Caki2 (cell line): ENCODE data around the gene SYNJ2. TPM values are rescaled to one million over a fixed set of nuclear protein-coding genes. Genes with fewer than 3 reads are reported as not detected.

Experiments
- DNase-seq: peaks from one replicate; pipeline ENCODE4 v3.0.0-alpha.2; 2015; ENCODE audit warnings: low read depth
- in situ Hi-C: cut with HindIII; loops from 2 replicates; pipeline ENCODE4 v1.10.0; 2016; ENCODE audit warnings: low sequenced_read_pairs, low pct_unique_long_range_greater_than_20kb, mixed read lengths
- total RNA-seq: library from RNA; depleted of rRNA; stranded (reverse); fragments of >200 nt; shearing (Covaris generic); gene quantifications from 2 replicates; pipeline ENCODE4 v1.2.3, GENCODE V29; 2014; ENCODE audit warnings: low replicate concordance

SYNJ2 gene
- total RNA-seq, 1 experiment from 2014 or later, result 21.3 TPM

DNA sequence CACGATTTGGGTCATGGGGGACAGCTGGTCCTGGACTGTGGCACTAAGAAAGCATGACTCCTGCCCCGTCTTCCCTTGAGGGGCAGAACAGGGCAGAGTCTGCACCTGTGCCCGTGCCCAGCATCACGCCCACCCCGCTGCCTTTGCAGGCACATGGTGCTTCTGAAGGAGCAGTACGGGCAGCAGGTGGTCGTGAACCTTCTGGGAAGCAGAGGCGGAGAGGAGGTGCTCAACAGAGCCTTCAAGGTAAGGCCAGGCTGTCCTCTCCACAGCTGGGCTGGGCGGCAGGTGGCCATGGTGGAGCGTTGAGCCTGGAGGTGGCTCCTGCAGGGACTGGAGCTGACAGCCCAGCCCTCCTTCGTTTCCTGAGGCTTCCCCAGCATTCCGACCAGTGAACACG, 77.4 kb downstream of the SYNJ2 start:
- in situ Hi-C loops, result no loop called here

DNA sequence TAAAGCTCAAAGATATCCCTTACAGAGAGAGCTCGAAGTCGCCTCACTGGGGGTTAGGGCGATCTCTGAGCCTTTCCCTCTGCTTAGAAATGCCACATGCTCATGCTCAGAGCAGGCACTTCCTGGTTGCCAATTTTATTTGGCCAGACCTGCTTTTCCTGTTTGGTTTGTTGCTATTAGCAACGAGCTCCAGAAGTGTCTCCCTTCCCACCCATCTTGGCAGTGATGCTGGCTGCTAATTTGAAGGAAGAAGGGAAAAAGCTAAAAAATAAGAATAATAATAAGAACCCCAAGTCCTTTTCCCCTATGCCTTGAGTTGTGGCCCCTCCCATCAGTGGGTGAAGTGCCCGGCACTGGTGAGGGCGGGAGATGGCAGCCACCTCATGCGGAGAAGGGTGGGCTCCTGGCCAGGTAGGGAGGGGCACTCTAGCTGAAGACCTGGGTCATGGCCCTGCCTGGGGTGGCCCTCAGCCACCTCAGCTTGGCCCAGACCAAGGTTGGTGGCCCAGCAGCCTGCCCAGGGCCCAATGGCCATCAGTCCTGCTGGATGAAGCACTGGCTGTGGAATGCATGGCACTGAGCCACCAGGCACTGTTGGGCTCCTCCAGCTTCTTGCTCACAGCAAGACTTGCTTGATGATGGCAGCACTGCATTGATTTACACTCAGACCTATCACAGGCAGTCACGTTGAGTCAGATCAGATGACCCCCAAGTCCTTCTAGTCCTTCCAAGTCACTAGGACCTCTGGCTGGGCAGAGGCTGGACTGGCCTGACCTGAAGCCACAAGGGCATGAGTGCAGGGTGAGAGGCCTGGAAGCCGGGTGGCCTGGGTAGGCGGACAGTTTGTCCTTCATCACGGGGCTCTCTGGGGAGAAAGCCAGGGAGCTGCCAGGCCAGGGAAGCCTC, 79.0 kb downstream of the SYNJ2 start:
- in situ Hi-C loops, result no loop called here
- peak; percentile 77 for DNase-seq

More for the DNA sequence above, 77.4 kb downstream of the SYNJ2 start:
- no peak for DNase-seq

DNA sequence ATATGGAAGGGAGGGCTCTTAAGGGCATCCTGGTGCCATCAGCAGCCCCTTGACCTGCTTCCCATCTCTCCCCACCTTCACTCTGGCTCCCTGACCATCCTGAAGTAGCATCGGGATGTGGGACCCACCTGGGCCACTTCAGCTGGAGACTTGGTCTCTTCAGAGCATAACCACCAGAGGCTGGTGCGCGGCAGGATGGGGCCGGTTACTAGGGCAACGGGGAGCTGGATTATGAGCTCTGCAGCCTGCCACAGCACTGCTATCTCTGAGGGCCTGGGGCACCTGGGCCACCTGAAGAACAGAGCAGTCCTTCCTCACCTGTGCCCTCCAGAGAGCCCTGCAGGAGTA, 79.7 kb downstream of the SYNJ2 start:
- no peak for DNase-seq
- in situ Hi-C loops, result no loop called here

DNA sequence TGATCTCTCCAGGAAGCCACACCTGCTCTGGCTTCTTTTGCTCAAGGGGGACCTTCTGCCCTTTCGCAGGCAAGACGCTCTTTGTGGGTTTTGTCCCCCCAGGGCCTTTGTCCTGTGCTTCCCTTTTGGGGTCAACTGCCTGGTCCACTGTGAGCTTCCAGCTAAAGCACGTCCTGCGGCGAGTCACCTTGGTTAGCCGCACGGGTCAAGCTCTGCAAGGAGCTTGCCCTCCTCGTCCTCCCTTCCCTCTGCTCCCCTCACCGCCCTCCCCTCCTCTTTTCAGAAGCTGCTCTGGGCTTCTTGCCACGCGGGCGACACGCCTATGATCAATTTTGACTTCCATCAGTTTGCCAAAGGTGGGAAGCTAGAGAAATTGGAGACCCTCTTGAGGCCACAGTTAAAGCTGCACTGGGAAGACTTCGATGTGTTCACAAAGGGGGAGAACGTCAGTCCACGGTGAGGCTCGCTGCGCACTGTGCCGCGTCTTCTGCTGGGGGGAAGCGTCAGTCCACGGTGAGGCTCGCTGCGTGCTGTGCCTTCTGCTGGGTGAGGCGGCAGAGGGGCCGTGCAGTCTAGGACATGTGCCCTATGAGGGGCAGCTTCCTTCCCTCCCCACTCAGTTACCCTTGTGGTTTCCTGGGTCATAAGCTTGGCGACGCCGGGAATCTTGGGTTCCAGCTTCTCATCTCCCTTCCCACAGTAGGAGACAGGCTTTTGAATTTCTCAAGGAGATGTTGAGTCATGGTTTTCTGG, 80.2 kb downstream of the SYNJ2 start:
- in situ Hi-C loops, result no loop called here
- no peak for DNase-seq

DNA sequence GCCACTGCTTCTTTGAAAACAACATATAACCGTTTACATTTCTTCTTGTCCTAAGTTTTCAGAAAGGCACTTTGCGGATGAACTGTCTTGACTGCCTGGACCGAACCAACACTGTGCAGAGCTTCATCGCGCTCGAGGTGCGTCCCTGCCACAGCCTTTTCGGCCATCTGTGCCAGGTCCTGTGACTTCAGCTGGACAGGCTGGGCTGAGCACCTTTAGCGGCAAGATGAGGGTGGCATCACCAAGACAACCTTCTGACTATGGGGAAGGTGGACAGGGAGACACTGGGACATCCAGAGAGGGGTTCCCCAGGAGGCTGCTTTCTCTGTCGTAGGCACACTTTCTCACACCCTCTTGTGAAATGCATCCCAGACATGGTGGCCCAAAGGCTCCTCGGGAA, 82.1 kb downstream of the SYNJ2 start:
- in situ Hi-C loops, result no loop called here
- DNase-seq, result no peak

DNA sequence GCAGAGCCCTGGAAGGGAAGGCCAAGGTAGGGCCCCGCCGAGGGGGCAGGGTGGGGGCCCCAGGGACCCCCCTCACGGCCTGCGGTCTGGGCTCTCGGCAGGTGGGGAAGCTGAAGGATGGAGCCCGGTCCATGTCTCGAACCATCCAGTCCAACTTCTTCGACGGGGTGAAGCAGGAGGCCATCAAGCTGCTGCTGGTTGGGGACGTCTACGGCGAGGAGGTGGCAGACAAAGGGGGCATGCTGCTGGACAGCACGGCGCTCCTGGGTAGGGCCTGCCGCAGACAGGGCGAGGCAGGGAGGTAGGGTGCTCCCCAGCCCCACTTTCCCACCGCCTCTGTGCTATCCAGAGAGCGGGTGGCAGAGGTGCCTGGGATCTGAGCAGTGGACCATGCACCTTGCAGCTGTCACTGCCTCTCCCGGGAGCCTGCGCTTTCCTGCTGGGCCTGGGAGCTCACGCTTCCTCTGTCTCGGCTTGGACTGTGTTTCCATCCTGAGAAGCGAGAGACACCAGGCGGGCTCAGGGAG, 83.1 kb downstream of the SYNJ2 start:
- in situ Hi-C loops, result no loop called here

DNA sequence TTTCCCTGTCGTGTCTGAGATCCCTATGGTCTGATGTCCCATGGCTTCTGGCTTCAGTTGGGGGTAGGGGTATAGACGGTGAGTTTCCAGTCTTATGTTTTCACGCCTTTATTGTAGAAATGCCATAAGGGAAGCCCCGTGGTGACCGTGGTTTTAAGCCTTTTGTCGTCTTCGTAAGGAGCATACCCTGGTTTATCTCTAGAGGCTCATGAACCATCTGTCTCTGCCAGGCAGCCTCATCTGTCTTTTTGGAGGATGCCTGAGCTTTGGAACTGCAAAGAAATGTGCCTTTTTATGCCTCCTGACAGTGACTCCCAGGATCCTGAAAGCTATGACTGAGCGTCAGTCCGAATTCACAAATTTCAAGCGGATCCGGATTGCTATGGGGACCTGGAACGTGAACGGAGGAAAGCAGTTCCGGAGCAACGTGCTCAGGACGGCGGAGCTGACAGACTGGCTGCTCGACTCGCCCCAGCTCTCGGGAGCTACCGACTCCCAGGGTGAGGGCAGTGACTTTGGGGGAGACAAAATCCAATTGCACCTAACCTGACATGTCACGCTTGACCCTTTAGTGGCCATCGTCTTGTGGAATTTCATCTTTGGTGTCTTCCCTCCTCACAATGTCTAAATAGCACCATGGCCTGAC, 84.6 kb downstream of the SYNJ2 start:
- in situ Hi-C loops, result no loop called here
- no peak for DNase-seq

More for the DNA sequence above, 83.1 kb downstream of the SYNJ2 start:
- no peak for DNase-seq

DNA sequence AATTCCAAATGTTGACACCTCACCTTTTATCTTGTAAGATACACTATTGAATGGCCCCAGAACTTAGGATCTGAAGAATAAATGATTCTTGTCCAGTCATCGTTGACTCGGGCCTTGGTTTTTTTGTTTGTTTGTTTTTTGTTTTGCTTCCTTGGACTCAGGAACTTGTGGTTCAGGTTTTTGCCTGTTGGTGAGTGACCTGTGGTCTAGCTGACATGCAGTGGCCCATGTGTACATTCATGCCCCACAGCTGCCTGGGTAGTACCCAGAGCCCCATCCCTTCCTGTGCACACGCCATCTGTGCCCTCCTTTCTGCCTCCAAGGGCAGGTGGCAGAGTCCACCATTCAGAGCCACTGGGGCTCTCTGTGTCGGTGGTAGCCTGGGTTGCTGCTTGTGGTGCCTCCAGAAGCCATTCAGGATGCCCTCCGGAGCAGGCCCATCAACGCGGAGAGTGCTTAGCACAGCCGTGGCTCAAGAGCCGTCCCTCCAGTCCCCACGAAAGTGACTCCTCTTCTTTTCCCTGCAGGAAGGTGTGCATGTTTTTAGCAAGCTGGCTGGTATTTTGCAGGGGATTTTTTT, 85.9 kb downstream of the SYNJ2 start:
- in situ Hi-C loops, result no loop called here
- DNase-seq, result no peak

DNA sequence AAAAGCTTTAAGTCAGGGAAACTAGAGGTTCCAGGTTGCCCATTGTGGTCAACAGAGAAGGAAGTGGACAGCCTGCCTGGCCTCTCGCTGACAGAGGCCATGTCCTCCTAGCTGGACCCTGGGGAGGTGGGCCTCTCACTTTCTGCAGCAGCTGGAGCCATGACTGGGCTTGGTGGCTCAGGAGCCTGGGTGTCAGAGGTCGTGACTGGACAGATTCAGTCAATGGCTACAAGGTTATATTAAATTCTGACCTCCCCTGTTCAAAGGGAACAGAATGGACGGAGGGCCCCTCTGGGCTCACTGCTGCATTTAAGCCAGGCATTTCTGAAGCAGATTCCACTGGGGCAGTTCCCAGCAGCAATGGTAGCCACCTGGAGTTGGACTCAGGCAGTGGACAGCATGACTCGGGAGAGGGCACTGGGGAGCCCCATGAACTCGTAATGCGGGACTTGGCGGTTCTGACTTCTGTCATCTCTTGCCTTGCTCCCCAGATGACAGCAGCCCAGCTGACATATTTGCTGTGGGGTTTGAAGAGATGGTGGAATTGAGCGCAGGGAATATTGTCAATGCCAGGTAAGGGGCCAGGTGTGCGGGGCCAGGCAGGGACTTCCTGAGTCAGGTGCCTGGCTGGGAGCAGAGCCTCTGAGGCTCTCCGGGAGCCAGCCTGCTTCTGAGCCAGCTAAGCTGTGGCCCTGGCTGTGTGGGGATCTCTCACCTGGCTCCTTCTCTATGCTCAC, 86.7 kb downstream of the SYNJ2 start:
- in situ Hi-C loops, result no loop called here
- DNase-seq, result no peak

DNA sequence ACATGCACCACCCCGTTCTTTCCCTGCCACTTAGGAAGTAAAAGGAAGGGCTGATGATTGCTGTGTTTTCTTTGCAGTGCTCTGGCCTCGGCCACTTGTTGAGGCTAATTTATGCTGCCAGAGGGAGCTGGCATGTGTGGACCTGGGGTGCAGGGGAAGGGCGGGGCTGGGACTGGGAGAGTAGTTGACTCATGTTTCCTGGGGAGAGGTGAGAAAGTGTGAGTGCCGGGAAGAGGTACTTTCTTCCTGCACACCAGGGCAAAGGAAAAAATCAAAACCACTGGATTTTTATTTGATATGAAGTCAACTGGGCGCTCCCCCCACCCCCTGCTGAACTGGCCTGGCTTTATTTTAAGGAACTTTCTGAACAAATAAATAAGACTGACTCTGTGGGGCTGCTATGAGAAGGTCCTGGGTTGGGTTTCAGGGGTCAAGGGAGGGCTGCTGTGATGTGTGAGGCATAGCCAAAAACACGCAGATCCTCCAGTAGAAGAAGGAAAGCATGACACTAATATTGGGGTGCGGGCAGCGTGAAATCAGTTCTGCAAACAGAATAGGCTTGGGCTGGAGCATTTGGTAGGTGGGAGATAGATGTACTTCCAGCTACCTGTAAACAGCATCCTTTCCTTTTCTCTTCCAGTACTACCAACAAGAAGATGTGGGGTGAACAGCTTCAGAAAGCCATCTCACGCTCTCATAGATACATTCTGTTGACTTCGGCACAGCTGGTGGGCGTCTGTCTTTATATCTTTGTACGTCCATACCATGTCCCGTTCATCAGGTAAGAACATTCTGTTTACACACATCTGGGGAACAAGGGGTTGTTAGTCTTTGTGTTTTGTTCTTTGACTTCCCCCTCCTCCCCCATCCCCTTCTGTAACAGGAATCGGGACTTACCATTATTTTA, 87.5 kb downstream of the SYNJ2 start:
- in situ Hi-C loops, result no loop called here
- peak; percentile 55 for DNase-seq

DNA sequence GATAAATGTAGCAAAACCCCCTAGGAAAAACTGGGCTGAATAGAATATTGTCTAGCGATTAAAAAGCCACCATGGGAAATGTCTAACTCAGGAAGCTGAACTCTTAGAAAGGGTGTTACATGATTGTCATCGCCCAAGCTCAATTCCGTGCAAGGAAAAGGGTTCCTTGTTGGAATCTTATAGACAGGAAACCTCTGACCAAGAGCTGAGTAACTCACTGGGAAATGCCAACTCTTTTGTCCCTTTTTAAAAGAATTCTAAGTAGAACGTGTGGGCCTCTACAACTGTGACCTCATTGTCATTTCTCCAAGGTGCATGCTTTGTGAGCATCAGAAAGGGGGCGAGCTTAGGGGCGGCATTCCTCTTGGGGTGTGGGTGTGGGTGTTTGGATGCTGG, 88.1 kb downstream of the SYNJ2 start:
- in situ Hi-C loops, result no loop called here
- DNase-seq, result no peak

DNA sequence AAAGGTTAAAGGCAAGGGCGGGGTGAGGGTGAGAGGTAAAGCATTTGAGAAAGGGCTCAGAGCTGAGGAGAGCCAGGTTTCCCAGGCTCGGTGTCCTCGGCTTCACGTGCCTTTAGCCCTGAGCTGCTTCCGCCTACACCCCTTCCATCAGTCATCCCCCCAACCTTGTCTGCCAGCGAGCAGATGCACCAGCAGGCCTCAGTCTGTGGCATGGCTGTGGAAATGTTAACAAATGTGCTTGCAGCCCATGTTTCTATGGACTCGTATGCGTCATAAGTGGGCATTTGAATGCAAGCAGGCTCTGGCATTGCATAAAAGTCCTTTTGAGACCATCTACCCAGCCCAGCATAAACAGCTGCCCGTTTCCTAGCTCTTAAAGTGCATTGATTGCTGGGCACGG, 88.8 kb downstream of the SYNJ2 start:
- no peak for DNase-seq
- in situ Hi-C loops, result no loop called here

DNA sequence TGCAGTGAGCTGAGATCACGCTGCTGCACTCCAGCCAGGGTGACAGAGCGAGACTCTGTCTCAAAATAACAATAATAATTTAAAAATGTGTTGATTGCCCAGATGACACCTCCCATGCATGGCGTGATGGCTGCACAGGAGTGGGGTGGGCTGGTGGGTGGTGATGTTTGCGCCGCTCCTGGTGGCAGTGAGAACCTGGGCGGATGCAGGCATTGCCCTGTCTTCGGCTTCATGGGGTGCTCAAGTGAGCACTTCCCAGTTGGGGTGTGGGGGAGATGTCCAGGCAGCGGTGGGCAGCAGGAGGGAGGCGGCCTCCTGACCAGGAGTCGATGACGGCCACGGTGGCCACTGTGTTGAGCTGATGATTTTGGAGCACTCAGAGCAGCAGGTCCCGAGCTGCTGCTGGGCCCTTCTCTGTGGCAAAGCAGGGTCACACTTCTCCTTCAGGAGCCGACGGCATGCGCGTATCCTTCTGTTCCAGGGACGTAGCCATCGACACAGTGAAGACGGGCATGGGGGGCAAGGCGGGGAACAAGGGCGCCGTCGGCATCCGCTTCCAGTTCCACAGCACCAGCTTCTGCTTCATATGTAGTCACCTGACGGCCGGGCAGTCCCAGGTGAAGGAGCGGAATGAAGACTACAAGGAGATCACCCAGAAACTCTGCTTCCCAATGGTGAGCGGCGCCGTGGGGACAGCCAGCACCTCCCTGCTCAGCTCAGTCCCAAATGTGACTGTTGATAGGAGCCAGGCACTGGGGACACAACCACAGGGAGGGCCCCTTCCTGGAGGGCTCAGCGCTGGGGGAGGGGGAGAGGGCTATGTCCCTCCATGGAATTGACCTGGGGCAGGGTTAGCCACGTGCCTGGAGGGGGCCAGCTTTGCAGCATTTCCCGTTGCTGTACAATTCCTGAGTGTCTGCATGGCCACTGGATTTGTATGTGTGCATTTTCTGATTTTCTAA, 89.7 kb downstream of the SYNJ2 start:
- no peak for DNase-seq
- in situ Hi-C loops, result no loop called here

DNA sequence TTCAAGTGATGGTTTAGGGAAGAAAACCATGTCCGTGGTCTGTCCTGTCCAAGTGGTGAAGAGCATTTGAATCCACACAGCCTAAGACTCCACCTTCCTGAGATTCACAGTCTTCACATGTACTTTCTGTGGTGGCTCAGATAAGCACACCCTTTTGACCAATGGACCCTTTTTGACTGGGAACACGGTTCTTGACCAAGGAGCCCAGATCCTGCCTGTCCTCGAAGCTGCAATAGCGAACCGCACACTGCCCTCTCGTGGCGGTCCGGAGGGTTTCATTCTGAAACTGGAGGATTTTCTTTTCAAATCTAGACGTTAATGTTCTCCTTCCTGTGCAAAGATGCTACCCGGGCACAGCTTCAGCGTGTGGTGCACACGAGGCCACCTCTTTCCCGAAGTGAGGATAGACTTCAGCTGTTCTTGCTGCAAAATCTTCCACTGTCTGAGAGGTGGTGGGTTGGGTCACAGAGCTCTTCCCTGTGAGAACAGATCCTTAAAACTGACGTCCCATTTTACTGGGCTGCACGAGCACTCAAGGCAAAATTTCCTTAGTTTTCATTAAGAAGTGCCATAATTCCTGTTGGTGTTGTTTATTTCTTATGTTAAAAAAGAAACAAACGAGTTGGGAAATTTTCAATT, 90.5 kb downstream of the SYNJ2 start:
- DNase-seq, result peak; percentile 53
- in situ Hi-C loops, result no loop called here

DNA sequence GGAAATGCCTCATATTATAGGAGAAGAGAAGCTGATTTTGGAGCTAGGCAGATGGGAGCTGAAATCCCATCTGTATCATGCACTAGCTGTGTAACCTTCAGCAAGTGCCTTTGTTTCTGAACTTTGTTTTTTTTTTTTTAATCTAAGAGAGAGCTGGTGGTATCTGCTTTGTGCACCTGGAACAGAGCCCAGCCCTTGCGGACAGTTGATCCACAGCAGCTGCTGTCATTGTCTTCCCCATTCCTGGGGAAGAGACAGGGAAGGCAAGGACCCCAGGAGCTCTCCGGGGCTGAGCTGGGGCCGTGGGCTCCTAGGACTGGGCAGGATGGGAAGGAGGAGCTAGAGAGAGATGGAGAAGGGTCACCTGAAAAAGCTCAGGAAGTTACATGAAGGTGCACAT, 92.1 kb downstream of the SYNJ2 start:
- in situ Hi-C loops, result no loop called here
- DNase-seq, result no peak

DNA sequence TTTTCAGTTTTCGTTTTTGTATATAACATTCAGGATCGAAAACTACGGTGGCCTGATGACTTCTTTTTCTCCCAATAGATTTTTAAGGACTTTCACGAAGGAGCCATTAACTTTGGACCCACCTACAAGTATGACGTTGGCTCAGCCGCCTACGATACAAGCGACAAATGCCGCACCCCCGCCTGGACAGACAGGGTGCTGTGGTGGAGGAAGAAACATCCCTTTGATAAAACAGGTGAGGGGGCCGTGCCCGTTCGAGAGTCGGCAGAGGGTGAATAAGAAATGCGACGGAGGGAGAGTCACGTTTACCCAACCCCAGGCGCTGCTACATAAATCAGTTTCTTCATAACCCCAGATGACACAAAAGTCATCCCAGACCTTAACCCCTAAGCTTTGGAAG, 94.9 kb downstream of the SYNJ2 start:
- no peak for DNase-seq
- in situ Hi-C loops, result no loop called here
